ENCODE measurements around the gene CTTNBP2. TPM values are rescaled to one million over a fixed set of nuclear protein-coding genes. Genes with fewer than 3 reads are reported as not detected.

Gene CTTNBP2
- total RNA-seq, 1 experiment from 2014 or later = 17.6 TPM

- H2BK15ac ChIP-seq (ENCODE audit: low read depth, low read length) = no peak overlapping the region
- Mint-ChIP-seq H3K9me3 (no peaks in the 10 kb centered on the region), H3K4me1 (no peaks in the 10 kb centered on the region), H3K36me3 (ENCODE audit: insufficient read depth in 1 of 3, low read depth in 3 of 3) (peaks cover 4 to 21% (median 6%) of the 10 kb centered on the region in 3 experiments; a peak in 5 of 7 replicates), H3K27me3 (ENCODE audit: low read depth) (no peaks in the 10 kb centered on the region), H3K4me3 (no peak overlapping the region), H3K27ac (no peak overlapping the region; a peak in 1 of 7 replicates)
- H4K20me1 ChIP-seq (ENCODE audit: control insufficient read depth, insufficient read depth, insufficient read length) = no peaks in the 10 kb centered on the region
- H4K91ac ChIP-seq (ENCODE audit: insufficient read length, low read depth, low read length) = no peak overlapping the region
- H3K23ac ChIP-seq (ENCODE audit: insufficient read length, low read depth, low read length) = no peak overlapping the region
- H2BK5ac ChIP-seq (ENCODE audit: insufficient read length, low read length) = no peak overlapping the region
- H3T11ph ChIP-seq (ENCODE audit: low read length) = no peak overlapping the region
- H3K14ac ChIP-seq (ENCODE audit: insufficient read depth, low read length) = no peak overlapping the region
- no peaks in the 10 kb centered on the region for H3K4me1 ChIP-seq (ENCODE audit: insufficient read depth, low read length)
- H3K27me3 ChIP-seq (ENCODE audit: insufficient read depth, low read length) = no peaks in the 10 kb centered on the region
- no peak overlapping the region for H2AFZ ChIP-seq (ENCODE audit: low read length)
- H4K5ac ChIP-seq (ENCODE audit: insufficient read length, low read depth, low read length) = no peak overlapping the region
- H3K4ac ChIP-seq (ENCODE audit: low read depth, low read length) = no peak overlapping the region
- no peak overlapping the region for H3K18ac ChIP-seq (ENCODE audit: insufficient read length, low read depth, low read length)
- no peak overlapping the region for H3K4me2 ChIP-seq (ENCODE audit: insufficient read depth, insufficient read length, low read length)
- no peak overlapping the region for H2BK12ac ChIP-seq (ENCODE audit: insufficient read length, low read depth, low read length)
- no peak for TF ChIP-seq CTCF (conservative IDR thresholded peaks at IDR 0.05)
- H2BK120ac ChIP-seq (ENCODE audit: low read depth, low read length, poor library complexity, severe bottlenecking) = no peak overlapping the region
- no peak overlapping the region for H3K9ac ChIP-seq (ENCODE audit: extremely low read depth, insufficient read length, low read length)
- H3K23me2 ChIP-seq (ENCODE audit: insufficient read length, low read depth, low read length, poor library complexity, severe bottlenecking) = no peaks in the 10 kb centered on the region
- DNase-seq = no peak
- H3K79me2 ChIP-seq (ENCODE audit: insufficient read depth, low read length) = no peaks in the 10 kb centered on the region
- no peaks in the 10 kb centered on the region for H3K9me3 ChIP-seq (ENCODE audit: control insufficient read depth, low read depth, low read length)
- no peaks in the 10 kb centered on the region for H3K79me1 ChIP-seq (ENCODE audit: insufficient read depth, low read depth, low read length, poor library complexity, severe bottlenecking)
- no peak overlapping the region for H3K56ac ChIP-seq (ENCODE audit: insufficient read length, low read depth, low read length)
- no peak overlapping the region for H2AK5ac ChIP-seq (ENCODE audit: insufficient read length, low read length)
- no CpG with 5 or more reads among the region's 1 CpG for WGBS (ENCODE audit: extremely low coverage, insufficient read length, low lambda C conversion rate)
- no peak overlapping the region for H3K27ac ChIP-seq (ENCODE audit: insufficient read length, low read depth, low read length)
- no peak overlapping the region for H2BK20ac ChIP-seq (ENCODE audit: low read depth, low read length, poor library complexity, severe bottlenecking)
- no peak overlapping the region for H4K8ac ChIP-seq (replicated peaks; ENCODE audit: insufficient read length, low read depth, low read length)
Observed at GRCh38 chr7:117769085-117769484, 104.2 kb downstream of the CTTNBP2 start.
